HG02759 (cell line): Measurements from ENCODE around the gene CCDC83.

Experiments
- ATAC-seq: cut with Tn5 transposase; IDR thresholded peaks from one replicate; pipeline ENCODE4 v1.9.1; 2021; ENCODE audit warnings: mild to moderate bottlenecking, moderate library complexity; ENCODE audit not compliant: unreplicated experiment

CCDC83 gene

GRCh38 chr11:85855341-85855656 is at the start of gene CCDC83:
Gene CCDC83 (plus strand): TSS chr11:85855383. CDS start chr11:85865124, 9,741 bp downstream.
- no peak for ATAC-seq

DNA sequence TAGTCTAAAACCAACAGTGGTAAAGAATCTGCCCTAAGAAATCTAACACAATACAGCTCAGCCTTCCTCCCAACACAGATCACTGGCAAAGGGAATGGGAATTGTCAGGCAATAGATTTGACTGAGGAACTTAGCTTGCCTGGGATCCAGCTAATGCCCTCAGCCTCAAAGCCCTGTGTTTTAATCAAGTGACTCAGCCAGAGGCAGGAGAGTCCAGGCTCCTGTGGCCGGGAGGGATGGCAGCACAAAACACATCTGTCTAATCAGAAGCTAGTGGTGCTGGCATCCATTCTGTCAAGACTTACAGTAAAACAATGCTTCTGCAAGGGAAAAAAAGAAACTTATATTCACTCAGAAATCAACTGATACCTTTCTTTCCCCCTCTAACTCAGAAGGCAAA is 49.8 kb upstream of the CCDC83 start:
- ATAC-seq = no peak

- no peak for ATAC-seq
These were observed 49.2 kb upstream of the CCDC83 start for GRCh38 chr11:85806016-85806415.

DNA sequence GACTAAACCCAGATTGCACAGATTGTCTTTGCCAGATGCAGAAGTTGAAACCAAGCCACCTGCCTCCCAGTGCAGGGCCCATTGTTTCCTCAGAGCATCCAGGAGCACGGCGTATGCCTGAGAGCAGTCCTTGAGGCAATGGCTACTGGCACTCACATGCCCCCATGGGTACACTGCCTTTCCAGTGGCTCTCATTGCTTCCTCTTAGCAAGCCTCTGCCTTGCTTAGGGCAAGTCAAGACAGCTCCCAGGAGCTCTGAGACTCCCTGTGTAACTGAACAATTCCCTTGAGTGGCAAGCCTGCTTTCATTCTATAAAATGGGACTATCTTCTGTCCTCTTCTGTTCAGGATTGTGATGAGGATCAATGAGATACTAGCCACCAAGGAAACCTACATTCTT is 48.3 kb upstream of the CCDC83 start:
- ATAC-seq = no peak

- no peak for ATAC-seq
These were observed 46.0 kb upstream of the CCDC83 start for GRCh38 chr11:85809191-85809590.

DNA sequence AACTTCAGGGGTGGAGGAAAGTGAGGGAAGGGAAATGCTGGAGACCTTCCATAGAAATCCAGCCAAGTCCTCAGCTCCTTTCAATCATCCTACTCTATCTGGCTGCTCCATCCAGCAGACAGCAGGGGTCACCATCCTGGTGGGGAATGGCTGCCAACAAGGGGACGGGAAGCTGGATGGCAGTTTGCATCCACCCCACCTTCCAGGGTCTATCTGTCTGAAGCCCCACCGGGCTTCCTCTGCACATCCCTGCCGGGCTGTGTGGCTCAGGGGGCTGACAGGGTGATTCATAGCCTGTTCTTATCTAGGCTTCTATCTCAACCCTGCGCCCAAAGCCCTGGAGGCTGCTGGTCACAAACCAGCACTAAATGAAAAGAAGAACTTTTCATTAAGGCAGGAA is 45.3 kb upstream of the CCDC83 start:
- no peak for ATAC-seq

DNA sequence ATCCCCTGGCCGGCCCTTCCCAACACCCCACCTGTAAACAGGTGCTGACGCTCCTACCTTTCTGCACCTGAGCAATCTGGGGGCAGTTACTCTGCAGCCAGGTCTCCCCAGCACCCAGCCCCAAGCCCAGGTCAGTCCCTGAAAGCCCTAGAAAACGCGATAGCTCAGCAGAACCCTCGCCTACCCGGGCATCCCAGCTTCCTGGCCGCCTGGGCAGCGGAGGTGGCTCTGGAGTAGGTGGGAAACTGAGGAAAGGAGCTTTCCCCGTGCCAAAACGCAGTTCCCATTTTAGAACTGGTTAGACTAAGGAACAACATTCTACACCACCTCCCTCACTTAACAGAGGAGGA is 44.7 kb upstream of the CCDC83 start:
- no peak for ATAC-seq

DNA sequence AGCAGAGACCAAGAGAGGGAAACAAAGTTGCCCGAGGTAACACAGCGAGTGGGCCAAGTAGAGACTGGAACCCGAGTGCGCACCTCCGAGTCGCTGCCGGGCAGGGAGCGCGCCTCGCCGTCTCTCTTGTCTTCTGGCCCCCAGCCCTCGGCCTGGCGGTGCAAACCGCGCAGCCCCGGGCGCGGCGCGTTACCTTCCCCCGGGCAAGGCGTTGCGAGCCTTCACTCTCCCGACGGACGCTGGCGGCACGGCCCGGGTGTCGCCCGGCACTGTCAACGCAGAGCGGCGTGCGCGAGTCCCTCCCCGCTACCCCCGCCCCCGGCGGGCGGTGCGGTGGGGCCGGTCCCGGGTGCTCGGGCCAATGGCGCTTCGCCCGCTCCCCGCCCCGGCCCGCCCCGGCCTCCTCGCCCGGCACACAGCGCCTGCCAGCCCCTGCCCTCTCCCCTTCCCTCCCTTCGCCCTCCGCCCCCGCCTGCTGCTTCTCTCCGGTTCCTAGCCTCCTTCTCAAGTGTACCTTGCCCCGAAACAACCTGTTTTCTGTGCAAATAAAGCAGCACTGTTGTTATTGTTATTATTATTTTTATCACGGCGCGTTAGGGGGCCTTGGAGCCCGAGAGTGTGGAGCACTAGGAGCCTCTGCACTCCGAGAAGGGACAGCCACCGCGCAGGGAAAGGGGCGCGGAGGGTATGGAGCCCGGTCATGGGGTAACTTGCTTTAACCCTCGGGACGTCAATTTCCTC is 44.1 kb upstream of the CCDC83 start, which contains the start of gene SYTL2:
Gene SYTL2 (minus strand): TSS at position 271 of the 741 bp plus-strand sequence. CDS start 53,416 bp downstream, outside the sequence.
- peak; percentile 94 for ATAC-seq

DNA sequence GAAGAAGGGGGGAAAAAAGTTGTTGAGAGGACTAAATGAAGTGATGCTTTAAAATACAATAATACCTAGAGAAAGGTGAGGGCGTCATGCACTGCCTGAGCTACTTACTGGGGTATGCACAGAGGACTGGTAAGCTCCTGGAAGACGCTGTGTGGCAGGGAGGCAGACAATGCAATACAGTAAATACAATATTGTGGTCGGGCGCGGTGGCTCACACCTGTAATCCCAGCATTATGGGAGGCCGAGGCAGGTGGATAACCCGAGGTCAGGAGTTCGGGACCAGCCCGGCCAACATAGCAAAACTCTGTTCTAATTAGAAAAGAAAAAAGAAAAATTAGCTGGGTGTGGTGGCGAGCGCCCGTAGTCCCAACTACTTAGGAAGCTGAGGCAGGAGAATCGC is 43.6 kb upstream of the CCDC83 start:
- no peak for ATAC-seq

DNA sequence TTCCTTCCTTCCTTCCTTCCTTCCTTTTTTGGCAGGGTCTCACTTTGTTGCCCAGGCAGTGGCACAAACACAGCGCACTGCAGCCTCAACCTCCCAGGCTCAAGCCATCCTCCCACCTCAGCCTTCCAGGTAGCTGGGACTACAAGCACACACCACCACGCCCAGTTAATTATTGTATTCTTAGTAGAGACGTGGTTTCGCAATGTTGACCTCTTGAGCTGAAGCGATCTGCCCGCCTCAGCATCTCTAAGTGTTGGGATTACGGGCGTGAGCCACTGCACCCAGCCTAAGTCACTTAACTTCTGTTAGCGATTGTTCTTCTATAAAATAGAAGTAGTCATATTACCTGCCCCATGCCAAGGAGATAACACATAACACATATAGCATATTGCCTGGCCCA is 41.5 kb upstream of the CCDC83 start:
- no peak for ATAC-seq

- ATAC-seq = no peak
These were observed 39.8 kb upstream of the CCDC83 start for GRCh38 chr11:85815186-85815931.

- no peak for ATAC-seq
These were observed 35.7 kb upstream of the CCDC83 start for GRCh38 chr11:85819441-85819840.

DNA sequence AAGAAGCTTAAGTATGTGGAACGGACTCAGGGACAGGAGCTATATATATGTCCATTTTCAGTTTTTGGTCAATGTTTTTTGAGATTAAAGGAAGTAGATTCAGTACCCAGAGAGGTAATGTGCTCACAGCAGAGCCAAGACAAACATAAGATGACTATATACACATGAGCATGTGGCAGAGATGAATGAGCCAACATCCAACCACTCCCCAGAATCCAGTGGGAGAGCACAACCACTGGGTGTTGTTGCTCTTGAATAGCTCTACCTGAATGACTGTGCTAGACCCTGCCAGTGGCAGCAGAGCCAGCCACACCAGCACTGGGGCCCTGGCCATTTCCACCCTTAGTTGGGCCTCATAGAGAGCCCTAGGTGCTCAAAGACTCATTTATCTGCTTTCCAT is 33.5 kb upstream of the CCDC83 start:
- no peak for ATAC-seq

- no peak for ATAC-seq
These were observed 32.4 kb upstream of the CCDC83 start for GRCh38 chr11:85822814-85823213.

DNA sequence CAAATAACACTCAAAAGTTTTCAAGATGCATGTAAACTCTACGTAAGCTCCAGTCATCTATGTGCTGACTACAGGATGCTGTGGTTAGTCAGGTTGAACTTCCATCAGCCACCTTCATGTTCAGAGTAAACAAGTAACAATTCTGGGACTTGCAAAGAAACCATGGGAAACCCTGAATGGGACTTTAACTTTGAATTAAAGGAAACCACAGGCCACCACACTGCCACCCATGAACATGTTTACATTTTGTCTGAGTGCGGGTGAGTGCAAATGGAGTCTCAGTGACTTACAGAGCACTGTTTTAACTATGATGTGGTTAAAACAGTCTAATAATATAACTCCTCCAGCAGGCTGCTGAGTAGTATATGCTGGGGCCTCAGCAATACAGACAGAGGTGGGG is 31.4 kb upstream of the CCDC83 start:
- ATAC-seq = no peak

DNA sequence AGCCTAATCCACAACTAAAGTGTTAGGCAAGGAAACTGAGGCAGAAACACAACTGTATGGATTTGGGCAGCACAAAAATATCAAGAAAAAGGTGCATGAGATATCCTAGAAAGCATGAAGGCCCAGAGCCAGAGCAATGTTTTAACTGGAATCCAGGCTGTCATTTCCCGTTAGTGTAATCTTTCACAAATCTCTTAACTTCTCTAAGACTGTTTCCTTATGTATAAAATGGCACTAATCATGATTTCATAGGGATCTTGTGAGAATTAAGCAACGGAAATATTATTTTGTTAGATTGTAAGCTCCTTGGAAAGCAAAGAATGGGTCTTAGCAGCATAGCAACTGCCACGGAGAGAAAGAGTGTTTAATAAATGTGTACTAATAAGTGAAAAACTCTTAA is 29.6 kb upstream of the CCDC83 start:
- no peak for ATAC-seq

- ATAC-seq = peak; percentile 65
These were observed 28.9 kb upstream of the CCDC83 start for GRCh38 chr11:85826116-85826855.

GRCh38 chr11:85827748-85828639 is 27.2 kb upstream of the CCDC83 start:
- no peak for ATAC-seq

DNA sequence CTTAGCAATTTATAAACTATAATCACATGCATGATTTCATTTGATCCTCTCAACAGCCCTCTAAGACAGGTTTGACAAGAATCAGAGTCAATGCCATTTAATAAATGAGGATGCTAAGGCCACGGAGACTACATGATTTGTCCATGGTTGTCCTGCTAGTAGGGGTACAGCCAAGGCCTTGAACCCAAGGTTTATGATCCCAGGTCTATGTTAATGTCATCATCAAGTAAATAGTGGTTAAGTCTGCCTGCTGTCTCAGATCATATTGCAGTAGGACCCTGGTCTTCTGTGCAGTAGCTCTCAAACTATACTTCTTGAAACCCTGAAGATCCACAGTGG is 26.6 kb upstream of the CCDC83 start:
- no peak for ATAC-seq

DNA sequence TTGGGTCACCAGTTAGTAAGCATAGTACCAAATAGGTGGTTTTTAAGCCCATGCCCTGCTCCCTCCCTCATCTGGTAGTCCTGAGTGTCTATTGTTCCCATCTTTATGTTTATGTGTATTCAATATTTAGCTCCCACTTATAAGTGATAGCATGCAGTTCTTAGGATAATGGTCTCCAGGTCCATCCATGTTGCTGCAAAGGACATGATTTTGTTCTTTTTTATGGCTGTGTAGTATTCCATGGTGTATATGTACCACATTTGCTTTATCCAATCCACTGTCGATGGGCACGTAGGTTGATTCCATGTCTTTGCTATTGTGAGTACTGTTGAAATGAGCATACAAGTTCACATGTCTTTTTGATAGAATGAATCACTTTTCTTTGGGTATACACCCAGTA is 26.0 kb upstream of the CCDC83 start:
- ATAC-seq = no peak

DNA sequence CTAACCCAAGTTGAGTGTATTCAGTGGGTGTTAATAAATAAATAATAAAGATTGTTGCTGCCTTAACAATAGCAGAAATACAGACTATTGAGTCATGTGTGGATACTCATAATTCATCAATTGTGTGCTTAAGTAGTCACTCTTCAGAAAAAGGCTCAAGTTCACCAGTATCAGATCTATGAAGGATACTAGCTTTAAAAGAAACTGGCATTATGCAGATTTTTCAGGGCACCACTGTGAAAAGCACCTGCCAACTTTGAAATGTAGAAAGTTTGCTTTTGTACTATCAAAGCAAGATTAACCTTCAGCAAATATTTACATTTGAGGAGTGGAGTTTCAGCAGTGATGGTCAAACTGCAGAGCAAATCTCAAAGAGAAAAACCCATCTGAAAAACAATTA is 24.1 kb upstream of the CCDC83 start:
- no peak for ATAC-seq
